Left ventricle myocardium inferior (tissue), 1 donor: ENCODE data around the gene FCHSD1. TPM values are rescaled to one million over a fixed set of nuclear protein-coding genes. Genes with fewer than 3 reads are reported as not detected.

Source experiments
- DNase-seq: peaks from one replicate; pipeline ENCODE4 v3.0.0-alpha.2; 2020
- H3K27ac ChIP-seq: fragments of 200-600 bp; replicated peaks from 2 replicates; pipeline ENCODE4 v1.8.0; 2021
- H3K27me3 ChIP-seq: fragments of 200-600 bp; 2 replicates; pipeline ENCODE4 v1.8.0; 2021; ENCODE audit warnings: low read depth
- H3K36me3 ChIP-seq: fragments of 200-600 bp; 2 replicates; pipeline ENCODE4 v1.8.0; 2021
- H3K4me1 ChIP-seq: fragments of 200-600 bp; 2 replicates; pipeline ENCODE4 v1.8.0; 2021
- H3K4me3 ChIP-seq: fragments of 200-600 bp; 2 replicates; pipeline ENCODE4 v1.8.0; 2021; ENCODE audit warnings: mild to moderate bottlenecking, moderate library complexity
- H3K9me3 ChIP-seq: fragments of 200-600 bp; replicated peaks from 2 replicates; pipeline ENCODE4 v1.8.0; 2021
- intact Hi-C: fragments of 100-400 bp; cut with micrococcal nuclease; formaldehyde crosslinking; loops from one replicate; pipeline ENCODE4 v1.11.0; 2022
- total RNA-seq: library from RNA; stranded (reverse); fragmentation: NEBNext Ultra II Directional; extraction: Animal tissue kit (Norgen Biotek cat#: 25700); gene quantifications from one replicate; pipeline ENCODE4 v1.2.1, GENCODE V29; 2021
- TF ChIP-seq, protein P1 (sequence below): fragments of 200-600 bp; IDR thresholded peaks from 2 replicates; pipeline ENCODE4 v1.8.0; 2021; ENCODE audit warnings: antibody characterized with exemption, mild to moderate bottlenecking, borderline replicate concordance
- donor health status: DM: no; HTN: yes; CAD: no; lungs with severe emphysema.

FCHSD1 gene
- total RNA-seq, 1 donor from 2014 or later: 4.7 TPM

- H3K4me1 ChIP-seq: peaks cover 59% of the 10 kb centered on the region
- no peaks in the 10 kb centered on the region for H3K36me3 ChIP-seq
- no peak overlapping the region for H3K27ac ChIP-seq
- no peak for DNase-seq
- no peak overlapping the region for H3K4me3 ChIP-seq
- H3K9me3 ChIP-seq: no peaks in the 10 kb centered on the region
- no peaks in the 10 kb centered on the region for H3K27me3 ChIP-seq
- TF ChIP-seq, protein P1, sequence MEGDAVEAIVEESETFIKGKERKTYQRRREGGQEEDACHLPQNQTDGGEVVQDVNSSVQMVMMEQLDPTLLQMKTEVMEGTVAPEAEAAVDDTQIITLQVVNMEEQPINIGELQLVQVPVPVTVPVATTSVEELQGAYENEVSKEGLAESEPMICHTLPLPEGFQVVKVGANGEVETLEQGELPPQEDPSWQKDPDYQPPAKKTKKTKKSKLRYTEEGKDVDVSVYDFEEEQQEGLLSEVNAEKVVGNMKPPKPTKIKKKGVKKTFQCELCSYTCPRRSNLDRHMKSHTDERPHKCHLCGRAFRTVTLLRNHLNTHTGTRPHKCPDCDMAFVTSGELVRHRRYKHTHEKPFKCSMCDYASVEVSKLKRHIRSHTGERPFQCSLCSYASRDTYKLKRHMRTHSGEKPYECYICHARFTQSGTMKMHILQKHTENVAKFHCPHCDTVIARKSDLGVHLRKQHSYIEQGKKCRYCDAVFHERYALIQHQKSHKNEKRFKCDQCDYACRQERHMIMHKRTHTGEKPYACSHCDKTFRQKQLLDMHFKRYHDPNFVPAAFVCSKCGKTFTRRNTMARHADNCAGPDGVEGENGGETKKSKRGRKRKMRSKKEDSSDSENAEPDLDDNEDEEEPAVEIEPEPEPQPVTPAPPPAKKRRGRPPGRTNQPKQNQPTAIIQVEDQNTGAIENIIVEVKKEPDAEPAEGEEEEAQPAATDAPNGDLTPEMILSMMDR: no peak
- intact Hi-C loops: no loop called here
These were observed 34.4 kb upstream of the FCHSD1 start for GRCh38 chr5:141685591-141685990.

DNA sequence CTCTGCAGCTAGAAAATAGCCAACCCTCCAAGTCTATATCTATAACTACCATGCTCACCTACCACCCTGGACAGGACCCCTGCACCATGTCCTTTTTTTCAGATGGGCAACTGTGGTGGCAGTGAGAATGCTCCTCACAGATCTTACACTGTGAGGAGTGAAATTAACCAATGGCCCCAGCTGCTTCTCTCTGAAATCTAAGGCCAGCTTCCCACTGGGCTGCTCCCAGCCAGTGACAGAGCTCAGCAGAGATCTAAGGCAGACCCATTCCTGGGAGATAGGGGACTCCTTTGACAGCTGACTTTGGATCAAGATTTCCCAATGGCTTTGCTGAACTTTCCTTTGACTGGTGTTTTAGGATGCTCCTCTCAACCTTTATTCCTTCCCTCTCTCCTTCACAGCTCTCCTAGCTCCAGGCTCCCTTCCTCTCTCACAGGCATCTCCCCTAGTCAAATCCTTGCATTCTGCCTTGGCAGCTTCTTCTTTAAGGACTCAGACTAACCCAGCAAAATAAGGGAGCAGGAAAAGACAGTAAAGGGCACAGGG is 32.5 kb upstream of the FCHSD1 start:
- H3K4me1 ChIP-seq: peaks cover 78% of the 10 kb centered on the region
- DNase-seq: no peak
- intact Hi-C loops: no loop called here

GRCh38 chr5:141681695-141682641 is 30.8 kb upstream of the FCHSD1 start, which contains the start of gene ARAP3:
Gene ARAP3, minus strand, starts transcription at chr5:141682230. Its CDS starts 1,744 bp downstream, at chr5:141680486.
- Histone ChIP-seq H3K27ac (peak within 1 kb of the TSS; percentile 95), H3K36me3 (peaks cover 16% of the 10 kb centered on the region), H3K9me3 (no peaks in the 10 kb centered on the region), H3K27me3 (no peaks in the 10 kb centered on the region), H3K4me1 (peaks cover 75% of the 10 kb centered on the region), H3K4me3 (peak within 1 kb of the TSS; percentile 75)
- peak; percentile 90 for DNase-seq
- TF ChIP-seq, protein P1: no peak
- intact Hi-C loops: no loop called here

More for the DNA sequence above, 32.5 kb upstream of the FCHSD1 start:
- Histone ChIP-seq H3K4me3 (no peak overlapping the region), H3K27ac (peak overlapping the region; percentile 69), H3K9me3 (no peaks in the 10 kb centered on the region), H3K36me3 (peaks cover 7% of the 10 kb centered on the region), H3K27me3 (no peaks in the 10 kb centered on the region)
- TF ChIP-seq, protein P1: no peak

- peak overlapping the region; percentile 75 for H3K4me3 ChIP-seq
- H3K27ac ChIP-seq: peak overlapping the region; percentile 95
- intact Hi-C loops: no loop called here
- DNase-seq: no peak
- H3K4me1 ChIP-seq: peaks cover 76% of the 10 kb centered on the region
- peaks cover 16% of the 10 kb centered on the region for H3K36me3 ChIP-seq
- no peaks in the 10 kb centered on the region for H3K27me3 ChIP-seq
- TF ChIP-seq, protein P1: no peak
- no peaks in the 10 kb centered on the region for H3K9me3 ChIP-seq
These were observed 30.1 kb upstream of the FCHSD1 start for GRCh38 chr5:141681295-141681694.

DNA sequence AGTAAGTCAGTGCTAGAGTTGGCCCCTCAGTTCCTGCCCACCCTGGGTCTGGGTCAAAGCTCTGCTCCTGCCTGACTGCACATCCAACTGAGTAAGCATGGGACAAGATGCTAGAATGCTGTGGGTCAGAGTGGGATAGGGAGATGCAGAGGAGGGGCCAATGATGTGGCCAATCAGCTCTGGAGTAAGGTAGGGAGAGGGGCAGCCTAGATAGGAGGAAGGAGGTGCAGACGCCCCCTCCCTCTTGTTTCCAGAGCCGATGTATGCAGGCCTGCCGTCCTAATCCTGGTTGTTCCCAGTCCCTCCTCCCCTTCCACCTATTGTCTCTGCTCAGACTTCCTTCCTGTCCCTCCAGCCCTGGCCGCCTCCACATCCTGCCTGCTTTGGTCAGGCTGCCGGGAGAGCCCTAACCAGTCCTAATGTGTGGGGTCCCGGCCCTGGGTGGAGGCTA is 29.6 kb upstream of the FCHSD1 start:
- H3K36me3 ChIP-seq: peaks cover 16% of the 10 kb centered on the region
- no peaks in the 10 kb centered on the region for H3K27me3 ChIP-seq
- H3K27ac ChIP-seq: peak overlapping the region; percentile 95
- H3K4me1 ChIP-seq: peaks cover 74% of the 10 kb centered on the region
- DNase-seq: peak; percentile 67
- H3K4me3 ChIP-seq: peak overlapping the region; percentile 75
- H3K9me3 ChIP-seq: no peaks in the 10 kb centered on the region
- intact Hi-C loops: no loop called here
- TF ChIP-seq, protein P1: no peak
